Keratinocyte (primary cell): Measurements from ENCODE around the gene IFNAR1. TPM values are rescaled to one million over a fixed set of nuclear protein-coding genes. Genes with fewer than 3 reads are reported as not detected.
A peak's percentile ranks its signal among the peaks of the same experiment; 100 is the strongest.

ENCODE experiments used
- DNase-seq: peaks from one replicate; pipeline ENCODE4 v3.0.0-alpha.2; 2011; ENCODE audit warnings: low read depth, missing footprints, low spot score
- FAIRE-seq: peaks from 2 replicates; lab custom pipeline; 2011; peaks lifted over from hg19 to GRCh38; lab: Jason Lieb, UNC
- H2AFZ ChIP-seq: 2 replicates; pipeline ENCODE4 v1.6.0; 2012; ENCODE audit warnings: low read length, control low read depth, inconsistent platforms; ENCODE audit not compliant: control insufficient read depth
- H3K27ac ChIP-seq: 2 replicates; pipeline ENCODE4 v1.5.1; 2011; ENCODE audit warnings: low read length; ENCODE audit not compliant: control insufficient read depth, insufficient read depth
- H3K27me3 ChIP-seq: 3 replicates; pipeline ENCODE4 v1.6.0; 2011; ENCODE audit warnings: low read length; ENCODE audit not compliant: control insufficient read depth, insufficient read depth; ENCODE audit errors: extremely low read depth
- H3K36me3 ChIP-seq, 2 experiments: 2 replicates in 1 of 2; 3 replicates in 1 of 2; pipeline ENCODE4 v1.5.1; 2011; ENCODE audit warnings: low read length in 2 of 2, mild to moderate bottlenecking in 1 of 2; ENCODE audit not compliant: control insufficient read depth in 2 of 2, insufficient read depth in 2 of 2; ENCODE audit errors: extremely low read depth in 1 of 2
- H3K4me1 ChIP-seq: 3 replicates; pipeline ENCODE4 v1.5.1; 2011; ENCODE audit warnings: low read length; ENCODE audit not compliant: control insufficient read depth, insufficient read depth; ENCODE audit errors: extremely low read depth
- H3K4me2 ChIP-seq: 3 replicates; pipeline ENCODE4 v1.6.0; 2011; ENCODE audit warnings: low read depth, low read length; ENCODE audit not compliant: control insufficient read depth, insufficient read depth; ENCODE audit errors: extremely low read depth
- H3K4me3 ChIP-seq, 3 experiments: fragments of 200-600 bp in 1 of 3; sonication (generic) in 1 of 3; 2 replicates in 2 of 3; 3 replicates in 1 of 3; pipeline ENCODE4 v1.5.1; 2011 to 2016; ENCODE audit warnings: low read length in 3 of 3, mild to moderate bottlenecking in 3 of 3, control low read depth in 2 of 3, inconsistent platforms in 1 of 3, low read depth in 1 of 3, mixed read lengths in 1 of 3, mixed run types in 1 of 3, moderate library complexity in 1 of 3; ENCODE audit not compliant: control insufficient read depth in 2 of 3, insufficient read depth in 2 of 3; ENCODE audit errors: extremely low read depth in 1 of 3
- H3K79me2 ChIP-seq: 2 replicates; pipeline ENCODE4 v1.6.0; 2012; ENCODE audit warnings: low read length; ENCODE audit not compliant: control insufficient read depth, insufficient read depth
- H3K9ac ChIP-seq: 3 replicates; pipeline ENCODE4 v1.6.0; 2011; ENCODE audit warnings: low read length; ENCODE audit not compliant: control insufficient read depth, insufficient read depth; ENCODE audit errors: extremely low read depth
- H3K9me1 ChIP-seq: 3 replicates; pipeline ENCODE4 v1.6.0; 2011; ENCODE audit warnings: low read length; ENCODE audit not compliant: control insufficient read depth, insufficient read depth; ENCODE audit errors: extremely low read depth
- H3K9me3 ChIP-seq: 2 replicates; pipeline ENCODE4 v1.5.1; 2012; ENCODE audit warnings: low read depth, low read length; ENCODE audit not compliant: control insufficient read depth
- H4K20me1 ChIP-seq: 3 replicates; pipeline ENCODE4 v1.6.0; 2011; ENCODE audit warnings: low read length; ENCODE audit not compliant: control insufficient read depth, insufficient read depth; ENCODE audit errors: extremely low read depth
- EZH2 ChIP-seq: IDR thresholded peaks from one replicate; pipeline ENCODE4 v1.6.1; 2012; ENCODE audit warnings: inconsistent platforms, mild to moderate bottlenecking, low read length, moderate library complexity
- dilution Hi-C: fragments of 300-500 bp; cut with MboI; formaldehyde crosslinking; loops from one replicate; pipeline ENCODE4 v1.7.0; 2020; ENCODE audit warnings: low sequenced_read_pairs; ENCODE audit not compliant: extremely low pct_ligation_motif_present
- polyA minus RNA-seq, 3 experiments: library from RNA; depleted of rRNA, polyadenylated mRNA; stranded (reverse); fragments of >200 nt; gene quantifications; 1 replicate in 1 of 3; 2 replicates in 1 of 3; 3 replicates in 1 of 3; pipeline ENCODE4 v1.2.3, GENCODE V29; 2011
- polyA plus RNA-seq, 5 experiments: library from polyadenylated mRNA; depleted of rRNA in 3 of 5; stranded (reverse) in 3 of 5; stranded (forward) in 1 of 5; unstranded in 1 of 5; fragments of >200 nt; gene quantifications; 1 replicate in 1 of 5; 2 replicates in 3 of 5; 3 replicates in 1 of 5; pipeline versions ENCODE4 v1.2.1 to v1.2.3, GENCODE V29; 2011 to 2012; ENCODE audit warnings: missing spikeins in 2 of 5, low read depth in 1 of 5, low replicate concordance in 1 of 5
- TF ChIP-seq, protein P1 (sequence below), 3 experiments: IDR thresholded peaks in 1 of 3; conservative IDR thresholded peaks in 1 of 3; optimal IDR thresholded peaks in 1 of 3; 2 replicates in 2 of 3; 3 replicates in 1 of 3; pipeline versions ENCODE3 to v1.5.1; 2011; ENCODE audit warnings: low read length in 3 of 3, mild to moderate bottlenecking in 3 of 3, moderate library complexity in 2 of 3, control low read depth in 1 of 3, inconsistent platforms in 1 of 3; ENCODE audit not compliant: insufficient read depth in 2 of 3; ENCODE audit errors: extremely low read depth in 1 of 3

The IFNAR1 gene
- polyA plus RNA-seq: 7.9 to 18.8 TPM (median 12.6 TPM) in 3 replicates
- 14.0 TPM for polyA plus RNA-seq (2011; ENCODE audit: low read depth)
- polyA plus RNA-seq (2011; cell fraction: cytosol; rRNA removed): 8.4 and 14.1 TPM in 2 replicates
- 10.0 and 13.0 TPM in 2 replicates for polyA plus RNA-seq (2011; cell fraction: nucleus; rRNA removed)
- polyA plus RNA-seq (2012; ENCODE audit: low replicate concordance): 17.4 and 24.1 TPM in 2 replicates
- 6.7 to 18.2 TPM (median 15.2 TPM) in 3 replicates for polyA minus RNA-seq
- polyA minus RNA-seq (2011; cell fraction: cytosol; rRNA and poly(A)+ RNA removed): 26.3 TPM
- 12.3 and 22.5 TPM in 2 replicates for polyA minus RNA-seq (2011; cell fraction: nucleus; rRNA and poly(A)+ RNA removed)

GRCh38 chr21:33324291-33325221 lies at the start of gene IFNAR1:
Gene IFNAR1, plus strand, starts transcription at chr21:33324970. Its CDS starts 86 bp downstream, at chr21:33325056.
- DNase-seq: peak; percentile 89
- peak within 1 kb of the TSS; percentile 100 for H2AFZ ChIP-seq
- H3K9me1 ChIP-seq: no peaks in the 10 kb centered on the region
- H3K79me2 ChIP-seq: peaks cover 38% of the 10 kb centered on the region
- peak; percentile 62 for FAIRE-seq
- H4K20me1 ChIP-seq: no peaks in the 10 kb centered on the region
- no peaks in the 10 kb centered on the region for H3K27me3 ChIP-seq
- TF ChIP-seq EZH2: no peak
- TF ChIP-seq, protein P1, sequence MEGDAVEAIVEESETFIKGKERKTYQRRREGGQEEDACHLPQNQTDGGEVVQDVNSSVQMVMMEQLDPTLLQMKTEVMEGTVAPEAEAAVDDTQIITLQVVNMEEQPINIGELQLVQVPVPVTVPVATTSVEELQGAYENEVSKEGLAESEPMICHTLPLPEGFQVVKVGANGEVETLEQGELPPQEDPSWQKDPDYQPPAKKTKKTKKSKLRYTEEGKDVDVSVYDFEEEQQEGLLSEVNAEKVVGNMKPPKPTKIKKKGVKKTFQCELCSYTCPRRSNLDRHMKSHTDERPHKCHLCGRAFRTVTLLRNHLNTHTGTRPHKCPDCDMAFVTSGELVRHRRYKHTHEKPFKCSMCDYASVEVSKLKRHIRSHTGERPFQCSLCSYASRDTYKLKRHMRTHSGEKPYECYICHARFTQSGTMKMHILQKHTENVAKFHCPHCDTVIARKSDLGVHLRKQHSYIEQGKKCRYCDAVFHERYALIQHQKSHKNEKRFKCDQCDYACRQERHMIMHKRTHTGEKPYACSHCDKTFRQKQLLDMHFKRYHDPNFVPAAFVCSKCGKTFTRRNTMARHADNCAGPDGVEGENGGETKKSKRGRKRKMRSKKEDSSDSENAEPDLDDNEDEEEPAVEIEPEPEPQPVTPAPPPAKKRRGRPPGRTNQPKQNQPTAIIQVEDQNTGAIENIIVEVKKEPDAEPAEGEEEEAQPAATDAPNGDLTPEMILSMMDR (optimal IDR thresholded peaks at IDR 0.05 in 1 of 3, IDR thresholded peaks at IDR 0.05 in 1 of 3, conservative IDR thresholded peaks at IDR 0.05 in 1 of 3; ENCODE audit: extremely low read depth in 1 of 3, insufficient read depth in 2 of 3, low read length in 3 of 3): no peak
- H3K4me2 ChIP-seq: peak within 1 kb of the TSS; percentile 91
- dilution Hi-C loops: no loop called here
- H3K4me3 ChIP-seq: peak within 1 kb of the TSS; percentile 94 to 99 (median 96)
- peaks cover 0 to 2% of the 10 kb centered on the region in 2 experiments for H3K36me3 ChIP-seq
- H3K9ac ChIP-seq: peak within 1 kb of the TSS; percentile 98
- H3K9me3 ChIP-seq: no peaks in the 10 kb centered on the region
- H3K27ac ChIP-seq: peak within 1 kb of the TSS; percentile 95
- H3K4me1 ChIP-seq: peaks cover 8% of the 10 kb centered on the region

DNA sequence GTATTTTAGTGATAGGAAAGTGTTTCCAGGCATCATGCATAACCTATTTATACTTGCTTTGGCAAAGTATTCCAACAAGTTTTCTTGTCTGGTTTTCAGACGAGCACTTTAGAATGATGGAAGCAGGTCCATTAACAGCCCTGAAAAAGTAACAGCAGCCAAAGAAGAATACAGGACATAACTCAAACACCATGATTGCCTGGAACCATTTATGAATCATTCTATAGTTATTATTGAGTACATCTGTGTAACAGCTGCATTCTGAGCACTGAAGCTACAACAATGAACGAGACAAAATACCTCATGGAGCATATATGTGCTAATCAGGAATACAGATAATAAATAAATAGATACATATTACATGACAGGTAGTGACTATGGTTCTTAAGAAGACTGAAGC lies 46.0 kb upstream of the IFNAR1 start:
- Histone ChIP-seq H3K36me3 (peaks cover 5 to 6% of the 10 kb centered on the region in 2 experiments), H3K9me1 (no peaks in the 10 kb centered on the region), H2AFZ (no peak overlapping the region), H3K4me2 (peak overlapping the region; percentile 14), H3K79me2 (no peaks in the 10 kb centered on the region), H3K27ac (no peak overlapping the region), H3K9me3 (peaks cover 5% of the 10 kb centered on the region), H3K4me3 (no peak overlapping the region), H3K9ac (no peak overlapping the region), H3K4me1 (peaks cover 8% of the 10 kb centered on the region), H4K20me1 (no peaks in the 10 kb centered on the region), H3K27me3 (no peaks in the 10 kb centered on the region)
- no peak for DNase-seq
- FAIRE-seq: peak; percentile 48
- dilution Hi-C loops: no loop called here
- TF ChIP-seq EZH2: no peak
- TF ChIP-seq, protein P1 (optimal IDR thresholded peaks at IDR 0.05 in 1 of 3, IDR thresholded peaks at IDR 0.05 in 1 of 3, conservative IDR thresholded peaks at IDR 0.05 in 1 of 3; ENCODE audit: extremely low read depth in 1 of 3, insufficient read depth in 2 of 3, low read length in 3 of 3): no peak
